ENCODE data around the gene FBRS. TPM values are rescaled to one million over a fixed set of nuclear protein-coding genes. Genes with fewer than 3 reads are reported as not detected.

Gene FBRS
- total RNA-seq, 2 donors from 2014 or later, result 49.0 to 106 TPM

- peaks cover 3% of the 10 kb centered on the region for H3K4me1 ChIP-seq (replicated peaks)
- H3K27ac ChIP-seq, result no peak overlapping the region
- WGBS, result 85% methylated on average over 7 of the region's 7 CpGs
- no peak overlapping the region for H3K4me3 ChIP-seq
- no peak for TF ChIP-seq POLR2AphosphoS5 (IDR thresholded peaks at IDR 0.05)
- TF ChIP-seq, protein P1, sequence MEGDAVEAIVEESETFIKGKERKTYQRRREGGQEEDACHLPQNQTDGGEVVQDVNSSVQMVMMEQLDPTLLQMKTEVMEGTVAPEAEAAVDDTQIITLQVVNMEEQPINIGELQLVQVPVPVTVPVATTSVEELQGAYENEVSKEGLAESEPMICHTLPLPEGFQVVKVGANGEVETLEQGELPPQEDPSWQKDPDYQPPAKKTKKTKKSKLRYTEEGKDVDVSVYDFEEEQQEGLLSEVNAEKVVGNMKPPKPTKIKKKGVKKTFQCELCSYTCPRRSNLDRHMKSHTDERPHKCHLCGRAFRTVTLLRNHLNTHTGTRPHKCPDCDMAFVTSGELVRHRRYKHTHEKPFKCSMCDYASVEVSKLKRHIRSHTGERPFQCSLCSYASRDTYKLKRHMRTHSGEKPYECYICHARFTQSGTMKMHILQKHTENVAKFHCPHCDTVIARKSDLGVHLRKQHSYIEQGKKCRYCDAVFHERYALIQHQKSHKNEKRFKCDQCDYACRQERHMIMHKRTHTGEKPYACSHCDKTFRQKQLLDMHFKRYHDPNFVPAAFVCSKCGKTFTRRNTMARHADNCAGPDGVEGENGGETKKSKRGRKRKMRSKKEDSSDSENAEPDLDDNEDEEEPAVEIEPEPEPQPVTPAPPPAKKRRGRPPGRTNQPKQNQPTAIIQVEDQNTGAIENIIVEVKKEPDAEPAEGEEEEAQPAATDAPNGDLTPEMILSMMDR (IDR thresholded peaks at IDR 0.05), result no peak
- TF ChIP-seq POLR2A (IDR thresholded peaks at IDR 0.05), result no peak
- no peaks in the 10 kb centered on the region for H3K9me3 ChIP-seq
- no peak for DNase-seq (ENCODE audit: low spot score)
- intact Hi-C loops (cut with DNase I), result no loop called here
- H3K36me3 ChIP-seq, result peaks cover 15 to 47% of the 10 kb centered on the region in 2 donors
- no peaks in the 10 kb centered on the region for H3K27me3 ChIP-seq (replicated peaks; ENCODE audit: insufficient read depth)
Measured at GRCh38 chr16:30666681-30667080, 8.4 kb downstream of the FBRS start.

DNA sequence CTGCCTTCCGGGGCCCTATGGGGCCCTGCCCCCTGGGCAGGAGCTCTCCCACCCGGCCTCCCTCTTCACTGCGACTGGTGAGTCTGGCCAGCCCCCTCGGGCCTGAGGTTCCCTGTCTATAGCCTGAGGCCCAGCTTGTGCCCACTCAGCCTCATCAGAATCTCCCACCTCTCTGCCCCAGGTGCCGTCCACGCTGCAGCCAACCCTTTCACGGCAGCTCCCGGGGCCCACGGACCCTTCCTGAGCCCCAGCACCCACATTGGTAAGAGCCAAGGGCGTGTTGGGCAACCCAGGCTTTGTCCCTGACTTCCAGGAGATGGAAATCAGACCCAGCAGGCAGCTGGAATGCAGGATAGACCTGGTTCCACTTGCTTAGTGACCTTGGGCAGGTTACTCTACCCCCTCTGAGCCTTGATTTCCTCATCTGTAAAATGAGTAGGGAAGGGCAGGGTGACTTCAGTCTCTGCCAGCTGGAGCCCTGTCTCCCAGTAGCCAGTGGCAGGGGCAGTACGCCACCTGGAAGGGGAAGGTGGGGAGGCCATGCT, 9.2 kb downstream of the FBRS start:
- Histone ChIP-seq H3K4me1 (replicated peaks) (no peaks in the 10 kb centered on the region), H3K27ac (no peak overlapping the region), H3K27me3 (replicated peaks; ENCODE audit: insufficient read depth) (no peaks in the 10 kb centered on the region), H3K9me3 (no peaks in the 10 kb centered on the region), H3K36me3 (peaks cover 15 to 47% of the 10 kb centered on the region in 2 donors), H3K4me3 (no peak overlapping the region)
- DNase-seq (ENCODE audit: low spot score), result no peak
- TF ChIP-seq, protein P1 (IDR thresholded peaks at IDR 0.05), result no peak
- TF ChIP-seq POLR2A (IDR thresholded peaks at IDR 0.05), result no peak
- TF ChIP-seq POLR2AphosphoS5 (IDR thresholded peaks at IDR 0.05), result no peak
- intact Hi-C loops (cut with DNase I), result no loop called here
- 90% methylated on average over 11 of the region's 11 CpGs for WGBS

GRCh38 chr16:30668393-30668792, 10.2 kb downstream of the FBRS start:
- H3K27me3 ChIP-seq (replicated peaks; ENCODE audit: insufficient read depth), result no peaks in the 10 kb centered on the region
- TF ChIP-seq POLR2A (IDR thresholded peaks at IDR 0.05), result no peak
- no peak for DNase-seq (ENCODE audit: low spot score)
- no peaks in the 10 kb centered on the region for H3K9me3 ChIP-seq
- peaks cover 10 to 47% of the 10 kb centered on the region in 2 donors for H3K36me3 ChIP-seq
- H3K4me1 ChIP-seq (replicated peaks), result no peaks in the 10 kb centered on the region
- H3K4me3 ChIP-seq, result no peak overlapping the region
- 88% methylated on average over 12 of the region's 12 CpGs for WGBS
- no peak overlapping the region for H3K27ac ChIP-seq
- intact Hi-C loops (cut with DNase I), result no loop called here

DNA sequence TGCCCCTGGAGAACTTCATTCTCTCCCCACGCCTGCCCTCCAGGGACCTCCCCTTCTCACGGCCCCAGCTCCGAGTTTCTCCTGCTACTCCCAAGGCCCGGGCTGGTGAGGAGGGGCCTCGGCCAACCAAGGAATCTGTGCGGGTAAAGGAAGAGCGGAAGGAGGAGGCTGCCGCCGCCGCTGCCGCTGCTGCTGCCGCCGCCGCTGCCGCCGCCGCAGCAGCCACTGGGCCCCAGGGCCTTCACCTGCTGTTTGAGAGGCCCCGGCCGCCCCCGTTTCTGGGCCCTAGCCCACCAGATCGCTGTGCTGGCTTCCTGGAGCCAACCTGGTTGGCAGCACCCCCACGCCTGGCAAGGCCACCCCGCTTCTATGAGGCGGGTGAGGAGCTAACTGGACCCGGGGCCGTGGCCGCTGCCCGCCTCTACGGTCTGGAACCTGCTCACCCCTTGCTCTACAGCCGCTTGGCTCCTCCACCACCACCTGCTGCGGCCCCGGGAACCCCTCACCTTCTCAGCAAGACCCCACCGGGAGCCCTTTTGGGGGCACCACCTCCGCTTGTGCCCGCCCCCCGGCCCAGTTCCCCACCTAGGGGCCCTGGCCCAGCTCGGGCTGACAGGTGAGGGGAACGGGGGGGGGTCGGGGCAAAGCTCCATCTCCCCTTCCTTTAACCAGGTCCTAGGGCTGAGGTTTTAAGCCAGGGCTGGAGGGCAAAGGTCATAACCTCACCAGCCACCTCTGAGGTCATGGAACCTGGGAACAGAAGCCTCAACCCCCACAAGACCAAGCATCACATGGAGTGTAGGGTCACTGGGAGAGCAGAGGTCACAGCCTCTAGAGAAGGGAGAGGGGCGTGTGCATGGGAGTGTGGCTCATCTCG, 11.0 kb downstream of the FBRS start:
- Histone ChIP-seq H3K27ac (no peak overlapping the region), H3K36me3 (peaks cover 10 to 47% of the 10 kb centered on the region in 2 donors), H3K4me1 (replicated peaks) (no peaks in the 10 kb centered on the region), H3K4me3 (no peak overlapping the region), H3K9me3 (no peaks in the 10 kb centered on the region), H3K27me3 (replicated peaks; ENCODE audit: insufficient read depth) (no peaks in the 10 kb centered on the region)
- no peak for DNase-seq (ENCODE audit: low spot score)
- TF ChIP-seq POLR2A (IDR thresholded peaks at IDR 0.05) (no peak), POLR2AphosphoS5 (IDR thresholded peaks at IDR 0.05) (no peak)
- TF ChIP-seq, protein P1 (IDR thresholded peaks at IDR 0.05), result no peak
- 87% methylated on average over 41 of the region's 41 CpGs for WGBS
- intact Hi-C loops (cut with DNase I), result no loop called here

DNA sequence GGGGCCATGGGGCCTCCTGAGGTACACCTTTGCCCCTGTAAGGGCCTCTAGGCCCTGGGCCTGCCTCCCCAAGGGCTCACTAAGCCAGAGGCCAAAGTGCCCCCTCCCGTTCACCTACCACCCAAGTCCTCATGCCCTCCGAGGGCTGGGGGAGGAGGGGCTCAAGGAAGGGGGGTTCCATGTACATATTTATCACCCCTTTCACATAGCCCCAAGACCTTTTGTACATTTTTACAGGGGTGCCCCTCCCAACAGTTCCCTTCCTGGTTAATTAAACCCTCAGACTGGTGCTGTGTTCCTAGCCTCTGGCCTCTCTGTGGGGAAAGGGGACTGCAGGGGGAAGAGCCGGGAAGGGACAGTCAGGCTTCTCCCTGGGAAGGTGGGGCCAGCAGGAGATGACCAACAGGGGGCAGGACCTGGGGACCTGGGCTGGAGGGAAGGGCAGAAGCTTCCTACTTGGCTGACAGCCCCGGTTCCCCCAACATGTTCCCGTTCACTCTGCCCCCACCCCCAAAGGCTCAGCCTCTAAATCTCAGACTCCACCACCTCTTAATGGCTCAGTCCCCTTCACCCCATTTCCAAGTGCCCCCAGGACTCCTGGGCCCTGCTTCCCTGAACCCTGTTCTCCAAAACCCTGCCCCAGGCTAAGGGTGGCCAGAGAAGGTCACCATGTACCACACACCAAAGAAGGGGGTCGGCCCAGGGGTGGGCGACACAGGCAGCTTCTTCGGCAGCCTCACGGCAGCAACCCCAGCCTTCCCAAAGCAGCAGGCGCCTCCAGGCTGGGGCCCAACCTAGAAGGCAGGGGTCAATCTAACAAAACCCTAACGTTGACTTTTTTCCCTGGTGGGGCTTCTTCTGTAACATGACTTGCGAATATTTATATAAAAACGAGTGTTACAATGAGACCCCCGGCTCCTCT, 11.9 kb downstream of the FBRS start:
- DNase-seq (ENCODE audit: low spot score), result no peak
- Histone ChIP-seq H3K27me3 (replicated peaks; ENCODE audit: insufficient read depth) (no peaks in the 10 kb centered on the region), H3K4me1 (replicated peaks) (no peaks in the 10 kb centered on the region), H3K9me3 (no peaks in the 10 kb centered on the region), H3K36me3 (peaks cover 6 to 38% of the 10 kb centered on the region in 2 donors), H3K27ac (no peak overlapping the region), H3K4me3 (no peak overlapping the region)
- TF ChIP-seq POLR2AphosphoS5 (IDR thresholded peaks at IDR 0.05) (no peak), POLR2A (IDR thresholded peaks at IDR 0.05) (no peak)
- TF ChIP-seq, protein P1 (IDR thresholded peaks at IDR 0.05), result no peak
- WGBS, result 83% methylated on average over 14 of the region's 14 CpGs
- intact Hi-C loops (cut with DNase I), result no loop called here
